Neural progenitor cell (in vitro differentiated cells): ENCODE measurements around the gene HIPK2. TPM values are rescaled to one million over a fixed set of nuclear protein-coding genes. Genes with fewer than 3 reads are reported as not detected.

Experiments used
- DNase-seq: peaks from one replicate; pipeline ENCODE4 v3.0.0-alpha.2; 2016; ENCODE audit warnings: low spot score
- H2AFZ ChIP-seq: fragments of 200-600 bp; sonication (generic); replicated peaks from 2 replicates; pipeline ENCODE4 v1.6.1; 2016; ENCODE audit warnings: antibody characterized with exemption
- H3F3A ChIP-seq: fragments of 200-600 bp; sonication (generic); 2 replicates; pipeline ENCODE4 v1.6.1; 2016; ENCODE audit warnings: antibody characterized with exemption, low read depth
- H3K27ac ChIP-seq: fragments of 200-600 bp; sonication (generic); 2 replicates; pipeline ENCODE4 v1.5.1; 2016; ENCODE audit warnings: mild to moderate bottlenecking
- H3K27me3 ChIP-seq: fragments of 200-600 bp; sonication (generic); 2 replicates; pipeline ENCODE4 v1.6.1; 2016; ENCODE audit warnings: mild to moderate bottlenecking, moderate library complexity
- H3K36me3 ChIP-seq: fragments of 200-600 bp; sonication (generic); 2 replicates; pipeline ENCODE4 v1.5.1; 2016
- H3K4me1 ChIP-seq: fragments of 200-600 bp; sonication (generic); 2 replicates; pipeline ENCODE4 v1.6.1; 2016; ENCODE audit warnings: mixed run types
- H3K4me2 ChIP-seq: fragments of 200-600 bp; sonication (generic); 2 replicates; pipeline ENCODE4 v1.6.1; 2016
- H3K4me3 ChIP-seq: fragments of 200-600 bp; sonication (generic); 2 replicates; pipeline ENCODE4 v1.5.1; 2016
- H3K79me2 ChIP-seq: fragments of 200-600 bp; sonication (generic); 2 replicates; pipeline ENCODE4 v1.6.1; 2016; ENCODE audit warnings: low read depth
- H3K9ac ChIP-seq: fragments of 200-600 bp; sonication (generic); 2 replicates; pipeline ENCODE4 v1.6.1; 2016
- H3K9me3 ChIP-seq: fragments of 200-600 bp; sonication (generic); 2 replicates; pipeline ENCODE4 v1.5.1; 2016; ENCODE audit warnings: low read depth
- H4K20me1 ChIP-seq: fragments of 200-600 bp; sonication (generic); 2 replicates; pipeline ENCODE4 v1.6.1; 2016; ENCODE audit warnings: low read depth
- H3K27ac Mint-ChIP-seq: 3 replicates; pipeline ENCODE4 v1.8.0; 2021; ENCODE audit warnings: mixed read lengths
- H3K27me3 Mint-ChIP-seq: 2 replicates; pipeline ENCODE4 v1.8.0; 2022; ENCODE audit warnings: low read depth, mild to moderate bottlenecking, inconsistent platforms, moderate library complexity, mixed read lengths; ENCODE audit not compliant: insufficient read depth
- H3K36me3 Mint-ChIP-seq: 3 replicates; pipeline ENCODE4 v1.8.0; 2021; ENCODE audit warnings: mixed read lengths
- H3K4me1 Mint-ChIP-seq: 3 replicates; pipeline ENCODE4 v1.8.0; 2021; ENCODE audit warnings: mixed read lengths
- H3K4me3 Mint-ChIP-seq: 3 replicates; pipeline ENCODE4 v1.8.0; 2021; ENCODE audit warnings: mild to moderate bottlenecking, moderate library complexity, mixed read lengths
- H3K9me3 Mint-ChIP-seq: 3 replicates; pipeline ENCODE4 v1.8.0; 2020; ENCODE audit warnings: mixed read lengths
- CTCF ChIP-seq: fragments of 200-600 bp; sonication (generic); IDR thresholded peaks from 2 replicates; pipeline ENCODE4 v1.5.1; 2017; ENCODE audit warnings: antibody characterized with exemption, mild to moderate bottlenecking
- EZH2 ChIP-seq: fragments of 200-600 bp; sonication (generic); IDR thresholded peaks from 2 replicates; pipeline ENCODE4 v1.6.1; 2017; ENCODE audit warnings: antibody characterized with exemption, mild to moderate bottlenecking, moderate library complexity
- EZH2phosphoT487 ChIP-seq: fragments of 200-600 bp; sonication (generic); IDR thresholded peaks from 2 replicates; pipeline ENCODE4 v1.6.1; 2017; ENCODE audit warnings: antibody characterized with exemption
- total RNA-seq: library from RNA; depleted of rRNA; stranded (reverse); fragments of >200 nt; gene quantifications from 2 replicates; pipeline ENCODE4 v1.2.3, GENCODE V29; 2015; ENCODE audit warnings: low replicate concordance

The HIPK2 gene
- total RNA-seq, 1 donor from 2014 or later: 12.8 TPM

- Histone ChIP-seq H3K27me3 (no peaks in the 10 kb centered on the region), H3K4me1 (peaks cover 13% of the 10 kb centered on the region), H3K36me3 (no peaks in the 10 kb centered on the region), H3K4me3 (no peak overlapping the region), H3K27ac (no peak overlapping the region), H3K79me2 (no peaks in the 10 kb centered on the region), H4K20me1 (no peaks in the 10 kb centered on the region), H3K4me2 (no peak overlapping the region), H2AFZ (no peak overlapping the region), H3K9me3 (no peaks in the 10 kb centered on the region), H3K9ac (no peak overlapping the region), H3F3A (peaks cover 15% of the 10 kb centered on the region)
- no peak overlapping the region for H3K27ac Mint-ChIP-seq
- H3K4me1 Mint-ChIP-seq: peaks cover 19% of the 10 kb centered on the region
- TF ChIP-seq EZH2phosphoT487: no peak
- no peak for TF ChIP-seq CTCF
- TF ChIP-seq EZH2: no peak
- peaks cover 42% of the 10 kb centered on the region for H3K36me3 Mint-ChIP-seq
- H3K27me3 Mint-ChIP-seq: peaks cover 2% of the 10 kb centered on the region
- DNase-seq: no peak
- H3K4me3 Mint-ChIP-seq: no peak overlapping the region
- no peaks in the 10 kb centered on the region for H3K9me3 Mint-ChIP-seq
These were observed 146.2 kb downstream of the HIPK2 start for GRCh38 chr7:139631520-139632031.

- H3K36me3 ChIP-seq: no peaks in the 10 kb centered on the region
These were observed 146.9 kb downstream of the HIPK2 start for GRCh38 chr7:139630643-139631519.

GRCh38 chr7:139629392-139630082, 148.3 kb downstream of the HIPK2 start:
- H3K9me3 Mint-ChIP-seq: no peaks in the 10 kb centered on the region
- H4K20me1 ChIP-seq: no peaks in the 10 kb centered on the region
- no peaks in the 10 kb centered on the region for H3K27me3 ChIP-seq
- no peak overlapping the region for H2AFZ ChIP-seq
- no peaks in the 10 kb centered on the region for H3K27me3 Mint-ChIP-seq
- H3K36me3 Mint-ChIP-seq: peaks cover 50% of the 10 kb centered on the region
- no peak overlapping the region for H3K9ac ChIP-seq
- H3K4me1 ChIP-seq: no peaks in the 10 kb centered on the region
- H3K4me3 Mint-ChIP-seq: no peak overlapping the region
- H3K4me2 ChIP-seq: no peak overlapping the region
- peak; percentile 20 for TF ChIP-seq CTCF
- TF ChIP-seq EZH2: no peak
- no peak for TF ChIP-seq EZH2phosphoT487
- H3K27ac Mint-ChIP-seq: no peak overlapping the region
- no peak for DNase-seq
- no peak overlapping the region for H3K4me3 ChIP-seq
- no peaks in the 10 kb centered on the region for H3K79me2 ChIP-seq
- H3K9me3 ChIP-seq: no peaks in the 10 kb centered on the region
- peaks cover 6% of the 10 kb centered on the region for H3K4me1 Mint-ChIP-seq
- H3K36me3 ChIP-seq: no peaks in the 10 kb centered on the region
- H3F3A ChIP-seq: no peaks in the 10 kb centered on the region
- H3K27ac ChIP-seq: no peak overlapping the region

More at GRCh38 chr7:139630643-139631519, 146.9 kb downstream of the HIPK2 start:
- Histone ChIP-seq H3K9ac (no peak overlapping the region), H3K4me1 (peaks cover 9% of the 10 kb centered on the region), H3F3A (peaks cover 8% of the 10 kb centered on the region), H3K4me3 (no peak overlapping the region), H3K27me3 (no peaks in the 10 kb centered on the region), H4K20me1 (no peaks in the 10 kb centered on the region), H3K9me3 (no peaks in the 10 kb centered on the region), H2AFZ (no peak overlapping the region), H3K27ac (no peak overlapping the region), H3K4me2 (no peak overlapping the region), H3K79me2 (no peaks in the 10 kb centered on the region)
- Mint-ChIP-seq H3K27ac (no peak overlapping the region), H3K9me3 (no peaks in the 10 kb centered on the region), H3K4me1 (peaks cover 15% of the 10 kb centered on the region), H3K27me3 (no peaks in the 10 kb centered on the region), H3K36me3 (peaks cover 41% of the 10 kb centered on the region), H3K4me3 (peak overlapping the region; percentile 48)
- TF ChIP-seq EZH2 (no peak), EZH2phosphoT487 (no peak), CTCF (no peak)
- DNase-seq: no peak
